NB4 (cell line): ENCODE results near the gene ZNF468.

Experiments
- CTCF ChIP-seq: IDR thresholded peaks from one replicate; pipeline ENCODE4 v1.5.1; 2012; ENCODE audit warnings: low read depth, low read length
- MYC ChIP-seq: IDR thresholded peaks from 2 replicates; pipeline ENCODE4 v1.6.1; 2011; ENCODE audit warnings: low read depth, low read length
- POLR2A ChIP-seq: IDR thresholded peaks from 2 replicates; pipeline ENCODE4 v1.6.1; 2011; ENCODE audit warnings: mild to moderate bottlenecking; ENCODE audit not compliant: insufficient read length; ENCODE audit errors: extremely low read depth
- TF ChIP-seq, protein P1 (sequence below): IDR thresholded peaks from 2 replicates; pipeline ENCODE4 v1.6.1; 2011; ENCODE audit warnings: low read depth, low read length

- no peak for TF ChIP-seq POLR2A
- TF ChIP-seq CTCF = no peak
- TF ChIP-seq MYC = no peak
- TF ChIP-seq, protein P1, sequence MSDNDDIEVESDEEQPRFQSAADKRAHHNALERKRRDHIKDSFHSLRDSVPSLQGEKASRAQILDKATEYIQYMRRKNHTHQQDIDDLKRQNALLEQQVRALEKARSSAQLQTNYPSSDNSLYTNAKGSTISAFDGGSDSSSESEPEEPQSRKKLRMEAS = no peak
These were observed 23.5 kb upstream of the ZNF468 start for GRCh38 chr19:52880895-52881389.
